Heart right ventricle (tissue), 16 donors: ENCODE data around the gene CDKAL1. TPM values are rescaled to one million over a fixed set of nuclear protein-coding genes. Genes with fewer than 3 reads are reported as not detected.
"Not testable (repeated sequence)": the region's sequence is repeated elsewhere in the genome, so short reads cannot be mapped to it uniquely, and the experiment has no call there.

Experiments
- ATAC-seq, 8 donors: fragments of 200-7000 bp; cut with Tn5 transposase; one replicate each; pipeline ENCODE4 v1.9.1; 2020; ENCODE audit warnings: mild to moderate bottlenecking in 8 of 8, moderate library complexity in 8 of 8, moderate number of reproducible peaks in 1 of 8
- DNase-seq, 2 donors: peaks; one replicate each; pipeline ENCODE4 v3.0.0-alpha.2; 2020
- H3K27ac ChIP-seq, 10 donors: fragments of 200-600 bp; sonication (generic) in 2 of 10; one replicate each; pipeline versions ENCODE4 v1.5.0 to v1.8.0; 2020 to 2022; ENCODE audit warnings: mild to moderate bottlenecking in 3 of 10
- H3K27me3 ChIP-seq, 7 donors: fragments of 200-600 bp; one replicate each; pipeline ENCODE4 v1.8.0; 2021 to 2022; ENCODE audit warnings: mild to moderate bottlenecking in 2 of 7
- H3K36me3 ChIP-seq, 9 donors: fragments of 200-600 bp; sonication (generic) in 1 of 9; one replicate each; pipeline versions ENCODE4 v1.5.0 to v1.8.0; 2020 to 2022; ENCODE audit warnings: mild to moderate bottlenecking in 2 of 9
- H3K4me1 ChIP-seq, 9 donors: fragments of 200-600 bp; sonication (generic) in 1 of 9; one replicate each; pipeline versions ENCODE4 v1.5.0 to v1.8.0; 2020 to 2022; ENCODE audit warnings: mild to moderate bottlenecking in 4 of 9
- H3K4me3 ChIP-seq, 10 donors: fragments of 200-600 bp; sonication (generic) in 2 of 10; one replicate each; pipeline versions ENCODE4 v1.5.0 to v1.8.0; 2020 to 2022; ENCODE audit warnings: mild to moderate bottlenecking in 7 of 10, moderate library complexity in 2 of 10
- H3K9me3 ChIP-seq, 11 donors: fragments of 200-600 bp in 10 of 11; sonication (generic) in 2 of 11; one replicate each; pipeline versions ENCODE4 v1.5.0 to v1.8.0; 2013 to 2022; ENCODE audit warnings: mild to moderate bottlenecking in 2 of 11, control low read depth in 1 of 11, moderate library complexity in 1 of 11
- CTCF ChIP-seq, 9 donors: fragments of 200-600 bp; sonication (generic) in 2 of 9; IDR thresholded peaks; one replicate each; pipeline versions ENCODE4 v1.5.0 to v1.8.0; 2021 to 2022; ENCODE audit warnings: antibody characterized with exemption in 9 of 9, mild to moderate bottlenecking in 5 of 9, moderate library complexity in 1 of 9
- WGBS, 2 donors: extraction: QIAGEN DNeasy Blood & Tissue Kit; methylation state at CpG; one replicate each; pipeline ENCODE4 v1.1.7; 2013; ENCODE audit warnings: inconsistent platforms in 1 of 2; 5-methylcytosine and 5-hydroxymethylcytosine counted together
- intact Hi-C, 10 donors: fragments of 100-400 bp; cut with DNase I; formaldehyde crosslinking; loops; one replicate each; pipeline versions ENCODE4 v1.11.1 to v1.14.2; 2022
- polyA plus RNA-seq, 2 donors: library from polyadenylated mRNA; stranded (reverse); fragments of 200-250 nt; gene quantifications; one replicate each; pipeline ENCODE4 v1.2.3, GENCODE V29; 2013
- total RNA-seq, 10 donors: library from RNA; stranded (reverse); fragmentation: NEBNext Ultra II Directional in 3 of 10; extraction: Animal tissue kit (Norgen Biotek cat#: 25700) in 3 of 10; gene quantifications; one replicate each; pipeline versions ENCODE4 v1.2.1 to v1.2.4, GENCODE V29; 2021 to 2023
- donor health status: Arrhythmogenic right ventricular cardiomyopathy.
- donor health status: ischemic (EF 13 %, LVEDD 7.1; RV severe dilation, severe dysfunction).
- donor health status: healthy with polysubstance abuse.
- donor health status: DM: no; HTN: yes; CAD: no.
- donor health status: DM: no; HTN: no; CAD: no.
- donor health status: ischemic (EF 25% LVEDD 6.9; RV normal size, moderate dysfunction).
- donor health status: ischemic (EF 25% LVEDD 5.7; RV mildly dilated, moderate dysfunction).
- donor health status: healthy.
- donor health status: DM: yes; HTN: yes; CAD: no.
- donor health status: Ischemic cardiomyopathy.
- donor health status: ischemic (EF 35%, LVEDD 5.7; RV mildly dilated, moderate dysfunction).
- donor health status: nonischemic (EF 11% LVEDD 7.7; RV severe dilation, severe dysfunction).
- donor health status: DM: yes; HTN: yes; CAD: no.
- donor health status: PGD.
- donor health status: ischemic (EF 29% LVEDD 5.4; RV normal size, mild dysfunction).
- donor health status: nonischemic (EF 23%, LVEDD 6.1; RV moderate dilation, normal function).

Gene CDKAL1
- total and polyA plus RNA-seq, 12 donors: 3.2 to 14.0 (median 10.6) TPM

GRCh38 chr6:21087188-21087587, 552.9 kb downstream of the CDKAL1 start:
- H3K36me3 ChIP-seq: peaks cover 0 to 7% (median 0%) of the 10 kb centered on the region in 9 donors
- WGBS, 2 donors: 99% methylated on average over 4 of the region's 4 CpGs
- no peak overlapping the region for H3K4me3 ChIP-seq
- intact Hi-C loops: no loop called here
- no peak for TF ChIP-seq CTCF (IDR thresholded peaks at IDR 0.05)
- DNase-seq (no peak), ATAC-seq (no peak)
- no peaks in the 10 kb centered on the region for H3K4me1 ChIP-seq
- H3K27ac ChIP-seq: no peak overlapping the region
- no peaks in the 10 kb centered on the region for H3K9me3 ChIP-seq
- no peaks in the 10 kb centered on the region for H3K27me3 ChIP-seq

GRCh38 chr6:21091411-21091810, 557.2 kb downstream of the CDKAL1 start:
- no peak overlapping the region for H3K4me3 ChIP-seq
- intact Hi-C loops: no loop called here
- no peak overlapping the region for H3K27ac ChIP-seq
- no peaks in the 10 kb centered on the region for H3K4me1 ChIP-seq
- ATAC-seq: no peak
- no peak for TF ChIP-seq CTCF (IDR thresholded peaks at IDR 0.05)
- H3K27me3 ChIP-seq: no peaks in the 10 kb centered on the region
- H3K9me3 ChIP-seq: no peaks in the 10 kb centered on the region
- no peaks in the 10 kb centered on the region for H3K36me3 ChIP-seq
- 94 to 96% methylated on average over 2 of the region's 2 CpGs for WGBS, 2 donors
- DNase-seq: no peak

GRCh38 chr6:21092231-21092772, 558.0 kb downstream of the CDKAL1 start:
- H3K27me3 ChIP-seq, H3K9me3 ChIP-seq, H3K4me3 ChIP-seq, H3K4me1 ChIP-seq, ATAC-seq, DNase-seq, H3K27ac ChIP-seq, H3K36me3 ChIP-seq, intact Hi-C loops: not testable (repeated sequence)
- WGBS, 2 donors: 90 to 93% methylated on average over 6 of the region's 6 CpGs

- no peak overlapping the region for H3K4me3 ChIP-seq
- no peak overlapping the region for H3K27ac ChIP-seq
- H3K4me1 ChIP-seq: peaks cover 0 to 14% (median 6%) of the 10 kb centered on the region in 9 donors
- no peaks in the 10 kb centered on the region for H3K36me3 ChIP-seq
- H3K27me3 ChIP-seq: no peaks in the 10 kb centered on the region
- DNase-seq (no peak), ATAC-seq (no peak)
- no peaks in the 10 kb centered on the region for H3K9me3 ChIP-seq
- 72 to 76% methylated on average over 2 of the region's 2 CpGs for WGBS, 2 donors
- no peak for TF ChIP-seq CTCF (IDR thresholded peaks at IDR 0.05)
- intact Hi-C loops: no loop called here
These were observed 561.2 kb downstream of the CDKAL1 start for GRCh38 chr6:21095462-21095861.

- no peak for ATAC-seq
- 96 to 97% methylated on average over 4 of the region's 4 CpGs for WGBS, 2 donors
- H3K27ac ChIP-seq: no peak overlapping the region
These were observed 563.9 kb downstream of the CDKAL1 start for GRCh38 chr6:21098134-21098533.

More at GRCh38 chr6:21098134-21098533, 563.9 kb downstream of the CDKAL1 start:
- no peak for TF ChIP-seq CTCF (IDR thresholded peaks at IDR 0.05)
- no peaks in the 10 kb centered on the region for H3K9me3 ChIP-seq
- no peaks in the 10 kb centered on the region for H3K36me3 ChIP-seq
- no peak overlapping the region for H3K4me3 ChIP-seq
- no peaks in the 10 kb centered on the region for H3K27me3 ChIP-seq
- intact Hi-C loops: no loop called here
- peaks cover 0 to 17% (median 6%) of the 10 kb centered on the region in 9 donors for H3K4me1 ChIP-seq
- DNase-seq: no peak
